Measurements from ENCODE around the gene TGFBI.

DNA sequence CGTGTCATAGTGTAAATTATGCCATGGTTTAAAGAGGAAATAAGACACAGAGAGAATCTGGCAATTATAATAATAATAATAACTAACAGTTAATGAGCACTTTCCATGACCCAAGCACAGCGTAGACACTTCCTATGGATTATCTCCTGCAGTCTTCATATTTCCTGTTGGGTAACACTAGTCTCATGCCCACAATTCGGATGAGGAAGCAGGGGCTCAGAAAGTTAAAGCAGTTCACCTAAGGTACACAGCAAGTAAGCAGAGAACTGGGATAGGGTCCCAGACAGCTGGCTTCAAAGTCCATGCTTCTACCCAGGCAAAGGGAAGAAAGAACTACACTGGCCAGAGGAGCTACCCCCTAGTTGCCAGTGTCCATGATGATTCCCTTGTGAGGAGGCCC is 27.9 kb upstream of the TGFBI start:
- TF ChIP-seq MYC (IDR thresholded peaks at IDR 0.05; ENCODE audit: low read depth, low read length) = no peak
- TF ChIP-seq POLR2A (IDR thresholded peaks at IDR 0.05; ENCODE audit: extremely low read depth, insufficient read length) = no peak

Data from NB4 (cell line).